Ascending aorta (tissue), 2 donors: ENCODE results near the gene KIRREL2. TPM values are rescaled to one million over a fixed set of nuclear protein-coding genes. Genes with fewer than 3 reads are reported as not detected.
"Not testable (repeated sequence)": the region's sequence is repeated elsewhere in the genome, so short reads cannot be mapped to it uniquely, and the experiment has no call there.

Source experiments
- DNase-seq, 2 donors: peaks; one replicate each; pipeline ENCODE4 v3.0.0-alpha.2; 2019; ENCODE audit warnings: low spot score in 2 of 2
- H3K27ac ChIP-seq, 2 donors: fragments of 200-600 bp; sonication (generic); one replicate each; pipeline ENCODE4 v1.5.1; 2016 to 2017; ENCODE audit warnings: mild to moderate bottlenecking in 1 of 2
- H3K27me3 ChIP-seq: fragments of 200-600 bp; sonication (generic); one replicate; pipeline ENCODE4 v1.5.1; 2017
- H3K36me3 ChIP-seq, 2 donors: fragments of 200-600 bp; sonication (generic); one replicate each; pipeline ENCODE4 v1.5.1; 2016
- H3K4me1 ChIP-seq, 2 donors: fragments of 200-600 bp; sonication (generic); one replicate each; pipeline ENCODE4 v1.5.1; 2016 to 2017; ENCODE audit warnings: mild to moderate bottlenecking in 1 of 2
- H3K4me3 ChIP-seq, 2 donors: fragments of 200-600 bp; sonication (generic); one replicate each; pipeline ENCODE4 v1.5.1; 2016 to 2017; ENCODE audit warnings: mild to moderate bottlenecking in 1 of 2
- H3K9me3 ChIP-seq, 2 donors: fragments of 200-600 bp; sonication (generic); one replicate each; pipeline ENCODE4 v1.5.1; 2016
- intact Hi-C: fragments of 100-400 bp; cut with DNase I; formaldehyde crosslinking; loops from one replicate; pipeline ENCODE4 v1.15.1; 2023
- total RNA-seq: library from RNA; depleted of rRNA; stranded (reverse); fragments of >200 nt; gene quantifications from one replicate; pipeline ENCODE4 v1.1.0, GENCODE V29; 2016
- TF ChIP-seq, protein P1 (sequence below), 3 experiments: fragments of 200-600 bp in 2 of 3; fragments of 450-650 bp in 1 of 3; sonication (generic) in 2 of 3; IDR thresholded peaks; one replicate each; pipeline ENCODE4 v1.5.1; 2016 to 2019; ENCODE audit warnings: antibody characterized with exemption in 3 of 3, mild to moderate bottlenecking in 1 of 3, moderate library complexity in 1 of 3

KIRREL2 gene
- total RNA-seq, 1 donor from 2014 or later = not detected

DNA sequence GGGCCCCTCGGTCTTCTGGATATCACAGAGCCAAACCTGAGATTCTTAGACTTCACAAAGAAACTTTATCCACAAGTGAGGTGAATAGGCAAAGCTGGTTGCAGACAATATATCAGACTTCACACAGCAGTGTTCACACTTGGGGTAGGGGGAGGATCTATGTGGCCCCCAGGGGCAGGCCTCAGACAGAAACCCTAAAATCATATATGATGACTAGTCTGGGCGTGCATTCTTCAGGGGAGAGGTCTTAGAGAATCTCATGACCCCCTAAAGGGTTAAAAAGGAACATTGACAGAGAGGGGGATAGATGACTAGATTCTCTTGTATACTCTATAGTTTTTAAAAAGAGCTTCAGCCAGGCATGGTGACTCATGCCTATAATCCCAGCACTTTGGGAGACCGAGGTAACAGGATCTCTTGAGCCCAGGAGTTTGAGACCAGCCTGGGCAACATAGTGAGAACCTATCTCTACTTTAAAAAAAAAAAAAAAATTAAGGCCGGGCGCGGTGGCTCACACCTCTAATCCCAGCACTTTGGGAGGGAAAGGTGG, 48.5 kb downstream of the KIRREL2 start:
- Histone ChIP-seq H3K27me3 (no peaks in the 10 kb centered on the region), H3K9me3 (no peaks in the 10 kb centered on the region), H3K4me3 (no peak overlapping the region), H3K4me1 (no peaks in the 10 kb centered on the region), H3K27ac (no peak overlapping the region), H3K36me3 (no peaks in the 10 kb centered on the region)
- DNase-seq = no peak
- intact Hi-C loops = no loop called here
- TF ChIP-seq, protein P1, sequence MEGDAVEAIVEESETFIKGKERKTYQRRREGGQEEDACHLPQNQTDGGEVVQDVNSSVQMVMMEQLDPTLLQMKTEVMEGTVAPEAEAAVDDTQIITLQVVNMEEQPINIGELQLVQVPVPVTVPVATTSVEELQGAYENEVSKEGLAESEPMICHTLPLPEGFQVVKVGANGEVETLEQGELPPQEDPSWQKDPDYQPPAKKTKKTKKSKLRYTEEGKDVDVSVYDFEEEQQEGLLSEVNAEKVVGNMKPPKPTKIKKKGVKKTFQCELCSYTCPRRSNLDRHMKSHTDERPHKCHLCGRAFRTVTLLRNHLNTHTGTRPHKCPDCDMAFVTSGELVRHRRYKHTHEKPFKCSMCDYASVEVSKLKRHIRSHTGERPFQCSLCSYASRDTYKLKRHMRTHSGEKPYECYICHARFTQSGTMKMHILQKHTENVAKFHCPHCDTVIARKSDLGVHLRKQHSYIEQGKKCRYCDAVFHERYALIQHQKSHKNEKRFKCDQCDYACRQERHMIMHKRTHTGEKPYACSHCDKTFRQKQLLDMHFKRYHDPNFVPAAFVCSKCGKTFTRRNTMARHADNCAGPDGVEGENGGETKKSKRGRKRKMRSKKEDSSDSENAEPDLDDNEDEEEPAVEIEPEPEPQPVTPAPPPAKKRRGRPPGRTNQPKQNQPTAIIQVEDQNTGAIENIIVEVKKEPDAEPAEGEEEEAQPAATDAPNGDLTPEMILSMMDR (IDR thresholded peaks at IDR 0.05) = no peak

DNA sequence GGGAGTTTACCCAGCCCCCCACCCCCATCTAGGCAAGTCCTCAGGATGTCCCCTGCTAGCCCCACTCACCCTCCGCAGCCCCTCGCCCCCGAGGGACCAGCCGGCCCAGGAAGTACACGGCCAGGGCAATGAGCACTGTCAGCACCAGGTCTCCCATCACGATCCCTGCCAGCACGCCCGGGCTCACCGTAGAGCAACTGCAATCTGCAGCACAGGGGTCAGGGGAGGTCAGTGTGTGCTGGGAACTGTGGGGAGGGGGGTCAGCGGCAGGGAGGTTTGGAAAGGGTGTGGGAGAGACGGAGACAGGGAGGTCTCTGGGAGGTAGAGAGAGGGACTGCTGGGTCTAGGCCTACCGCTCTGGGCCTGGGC, 50.6 kb downstream of the KIRREL2 start:
- no peak for DNase-seq
- H3K27ac ChIP-seq = peak overlapping the region; percentile 45 to 47
- no peaks in the 10 kb centered on the region for H3K36me3 ChIP-seq
- H3K4me3 ChIP-seq = peak overlapping the region in 1 of 2 donors; percentile 39
- H3K9me3 ChIP-seq = no peaks in the 10 kb centered on the region
- no peaks in the 10 kb centered on the region for H3K27me3 ChIP-seq
- TF ChIP-seq, protein P1 (IDR thresholded peaks at IDR 0.05) = no peak
- intact Hi-C loops = no loop called here
- no peaks in the 10 kb centered on the region for H3K4me1 ChIP-seq

DNA sequence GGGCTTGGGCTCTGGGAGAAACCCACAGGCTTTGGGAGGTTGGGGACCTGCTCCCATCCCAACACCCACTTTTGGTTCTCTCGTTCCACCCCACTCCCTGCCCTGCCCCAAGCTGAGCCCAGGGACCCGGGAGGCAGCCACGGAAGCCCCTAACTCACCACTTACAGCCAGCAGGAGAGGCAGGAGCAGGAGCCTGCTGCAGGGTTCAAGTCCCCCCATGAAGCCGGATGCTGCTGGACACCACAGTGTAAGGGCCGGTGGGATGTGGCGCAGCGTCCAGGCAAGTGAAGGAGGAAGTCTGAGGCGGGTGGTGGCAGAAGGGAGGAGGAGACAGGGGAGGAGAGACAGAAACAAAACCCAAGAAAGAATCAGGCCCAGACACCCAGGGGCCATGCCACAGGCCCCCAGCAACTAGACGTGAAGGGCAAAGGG, 51.3 kb downstream of the KIRREL2 start, which contains the start of gene TYROBP:
TYROBP (minus strand) TSS at position 286 of the 432 bp plus-strand sequence; CDS start at position 219, 67 bp downstream.
- peak within 1 kb of the TSS; percentile 47 to 49 for H3K27ac ChIP-seq
- H3K4me3 ChIP-seq = peak within 1 kb of the TSS in 1 of 2 donors; percentile 39
- H3K4me1 ChIP-seq = no peaks in the 10 kb centered on the region
- TF ChIP-seq, protein P1 (IDR thresholded peaks at IDR 0.05) = no peak
- no peak for DNase-seq
- no peaks in the 10 kb centered on the region for H3K9me3 ChIP-seq
- intact Hi-C loops = no loop called here
- H3K36me3 ChIP-seq = no peaks in the 10 kb centered on the region
- no peaks in the 10 kb centered on the region for H3K27me3 ChIP-seq

DNA sequence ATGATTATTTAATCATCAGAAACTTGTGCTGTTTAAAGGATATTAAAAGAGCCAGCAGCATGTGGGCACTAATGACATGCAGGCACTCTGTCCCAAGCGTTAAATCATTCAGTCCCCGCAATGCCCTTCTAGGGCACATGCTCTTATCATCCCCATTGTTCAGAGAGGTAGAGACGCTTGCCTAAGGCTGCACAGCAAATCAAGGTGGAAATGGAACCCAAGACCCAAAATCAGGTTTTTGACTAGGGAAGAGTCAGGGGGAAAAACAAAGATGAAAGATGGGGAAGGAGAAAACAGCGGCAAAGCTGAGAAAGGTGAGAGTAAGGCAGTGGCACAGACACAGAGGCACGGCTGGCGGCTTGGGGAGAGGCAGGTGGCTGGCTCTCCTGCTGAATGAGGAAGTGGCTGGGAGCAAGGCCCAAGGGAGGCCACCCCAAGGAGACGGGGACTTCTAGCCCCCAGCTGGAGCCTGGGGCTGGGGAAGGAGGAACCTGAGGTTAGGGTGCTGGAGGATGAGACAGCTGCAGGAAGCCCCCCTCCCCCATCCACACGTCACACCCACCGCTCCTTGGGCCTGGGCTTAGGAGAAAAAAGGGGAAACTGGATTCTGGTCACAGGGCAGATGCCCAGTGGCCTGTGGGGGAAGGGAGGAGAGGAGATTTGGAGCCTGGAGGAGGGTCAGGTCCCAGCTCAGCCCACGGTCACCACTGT, 52.4 kb downstream of the KIRREL2 start:
- Histone ChIP-seq H3K9me3 (no peaks in the 10 kb centered on the region), H3K36me3 (no peaks in the 10 kb centered on the region), H3K27ac (peak overlapping the region in 1 of 2 donors; percentile 49), H3K27me3 (no peaks in the 10 kb centered on the region), H3K4me1 (no peaks in the 10 kb centered on the region), H3K4me3 (no peak overlapping the region)
- intact Hi-C loops = no loop called here
- TF ChIP-seq, protein P1 (IDR thresholded peaks at IDR 0.05) = no peak
- peak; percentile 75 to 87 for DNase-seq

DNA sequence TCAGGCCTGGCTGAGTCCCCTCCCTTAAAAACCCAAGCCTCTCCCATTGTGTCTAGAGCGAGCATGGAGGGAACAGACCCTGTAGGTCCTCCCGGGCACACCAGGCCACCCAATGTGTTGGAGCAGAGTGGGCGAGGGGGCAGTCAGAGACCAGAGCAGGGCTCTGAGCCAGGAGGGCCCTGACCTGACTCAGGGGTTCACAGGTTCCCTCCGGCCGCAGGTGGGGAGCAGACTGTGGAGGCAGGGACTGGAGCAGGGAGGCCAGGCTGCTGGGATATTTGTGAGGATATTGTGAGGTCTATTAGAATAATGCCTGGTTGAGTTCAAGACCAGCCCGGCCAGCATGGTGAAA, 52.9 kb downstream of the KIRREL2 start:
- TF ChIP-seq, protein P1 (IDR thresholded peaks at IDR 0.05) = no peak

DNA sequence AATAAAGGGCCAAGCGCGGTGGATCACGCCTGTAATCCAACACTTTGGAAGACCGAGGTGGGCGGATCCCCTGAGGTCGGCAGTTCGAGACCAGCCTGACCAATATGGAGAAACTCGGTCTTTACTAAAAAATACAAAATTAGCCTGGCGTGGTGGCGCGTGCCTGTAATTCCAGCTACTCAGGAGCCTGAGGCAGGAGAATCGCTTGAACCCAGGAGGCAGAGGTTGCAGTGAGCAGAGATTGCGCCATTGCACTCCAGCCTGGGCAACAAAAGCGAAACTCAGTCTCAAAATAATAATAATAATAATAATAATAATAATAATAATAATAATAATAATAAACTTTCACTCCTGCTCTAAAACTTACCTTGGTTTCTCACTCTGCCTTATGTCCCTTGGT, 53.6 kb downstream of the KIRREL2 start:
- H3K36me3 ChIP-seq, DNase-seq, H3K4me1 ChIP-seq, H3K9me3 ChIP-seq, H3K4me3 ChIP-seq, intact Hi-C loops, H3K27ac ChIP-seq, H3K27me3 ChIP-seq: not testable (repeated sequence)

More for the DNA sequence above, 52.9 kb downstream of the KIRREL2 start:
- no peaks in the 10 kb centered on the region for H3K9me3 ChIP-seq
- intact Hi-C loops = no loop called here
- no peaks in the 10 kb centered on the region for H3K27me3 ChIP-seq
- no peak for DNase-seq
- H3K36me3 ChIP-seq = no peaks in the 10 kb centered on the region
- H3K4me3 ChIP-seq = no peak overlapping the region
- H3K4me1 ChIP-seq = no peaks in the 10 kb centered on the region
- peak overlapping the region in 1 of 2 donors; percentile 37 for H3K27ac ChIP-seq
